Measurements from ENCODE around the gene AGT. TPM values are rescaled to one million over a fixed set of nuclear protein-coding genes. Genes with fewer than 3 reads are reported as not detected.

The AGT gene
- total RNA-seq (10 to 100 TPM; 46.1 to 49.1 TPM), polyA plus RNA-seq (100 to 1,000 TPM in 1 of 2 donors, 10 to 100 TPM in 1; 23.2 to 120 TPM)
- long read RNA-seq, donor 1, transcript AGT-201 (5 exons, 2,291 nt) = major isoform, 296 of 330 reads
- long read RNA-seq, donor 1, partial matches to known transcripts = 21 of 330 reads
- long read RNA-seq, donor 1, other reads (novel, unspliced or antisense) = 13 of 330 reads
- long read RNA-seq, donor 2, transcript AGT-201 (5 exons, 2,291 nt) = major isoform, 24 of 47 reads
- long read RNA-seq, donor 2, partial matches to known transcripts = 21 of 47 reads
- long read RNA-seq, donor 2, other reads (novel, unspliced or antisense) = 2 of 47 reads

DNA sequence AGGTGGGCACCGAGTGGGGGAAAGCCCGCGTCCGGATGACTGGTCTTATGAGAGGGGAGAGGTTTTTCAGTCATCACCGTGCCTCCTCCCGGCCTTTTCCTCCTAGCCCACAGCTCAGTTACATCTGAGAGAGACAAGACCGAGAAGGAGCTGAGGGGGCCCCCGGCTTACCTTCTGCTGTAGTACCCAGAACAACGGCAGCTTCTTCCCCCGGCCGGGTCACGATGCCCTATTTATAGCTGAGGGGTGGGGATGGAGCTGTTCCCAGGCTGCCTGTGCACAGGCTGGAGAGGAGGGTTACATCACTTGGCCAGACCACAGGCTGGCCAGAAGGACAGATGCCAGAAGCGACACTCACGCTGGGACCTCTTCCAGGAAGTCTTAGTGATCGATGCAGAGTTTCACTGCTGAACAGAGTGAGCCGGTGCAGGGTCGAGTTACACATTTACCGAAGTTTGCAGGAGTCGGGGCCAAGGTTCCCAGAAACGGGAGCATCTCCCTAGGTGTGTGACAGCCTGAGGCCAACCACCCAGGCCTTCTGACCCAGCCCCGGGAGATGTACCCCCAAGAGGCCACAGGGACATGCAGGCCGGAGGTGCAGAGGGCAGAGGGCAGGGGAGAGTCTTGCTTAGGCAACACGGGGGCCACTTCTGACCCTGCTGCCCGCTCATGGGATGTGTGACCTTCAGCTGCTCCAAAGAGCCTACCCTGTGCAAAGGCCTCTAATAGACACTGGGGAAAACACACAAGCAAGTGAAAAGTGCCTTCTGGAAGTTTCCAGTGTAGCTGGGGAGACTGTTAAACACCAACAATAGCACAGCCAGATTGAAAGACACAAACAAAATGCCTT, at the start of gene AGT:
TSS of gene AGT (minus strand) at position 208 of the 850 bp plus-strand sequence. CDS start 3,299 bp downstream, outside the sequence.
- Histone ChIP-seq H3K36me3 (ENCODE audit: control insufficient read depth in 1 of 2, insufficient read depth in 2 of 2, low read length in 1 of 2) (no peaks in the 10 kb centered on the region), H3K9me3 (ENCODE audit: control insufficient read depth, low read length) (no peaks in the 10 kb centered on the region), H3K4me1 (ENCODE audit: control insufficient read depth in 1 of 2, insufficient read depth in 2 of 2, low read length in 2 of 2) (no peaks in the 10 kb centered on the region), H3K27me3 (ENCODE audit: control insufficient read depth in 1 of 2, insufficient read depth in 2 of 2, low read length in 1 of 2) (no peaks in the 10 kb centered on the region), H3K4me3 (ENCODE audit: low read length in 2 of 2) (no peak within 1 kb of the TSS), H3K27ac (ENCODE audit: low read depth in 1 of 2, low read length in 2 of 2) (no peak within 1 kb of the TSS)
- DNase-seq = peak; percentile 81 to 89
- ATAC-seq (ENCODE audit: low FRiP score) = peak; percentile 92
- 15 to 17% methylated on average over 24 of the region's 24 CpGs for WGBS, 2 donors
- intact Hi-C loops (cut with DNase I) = no loop called here

DNA sequence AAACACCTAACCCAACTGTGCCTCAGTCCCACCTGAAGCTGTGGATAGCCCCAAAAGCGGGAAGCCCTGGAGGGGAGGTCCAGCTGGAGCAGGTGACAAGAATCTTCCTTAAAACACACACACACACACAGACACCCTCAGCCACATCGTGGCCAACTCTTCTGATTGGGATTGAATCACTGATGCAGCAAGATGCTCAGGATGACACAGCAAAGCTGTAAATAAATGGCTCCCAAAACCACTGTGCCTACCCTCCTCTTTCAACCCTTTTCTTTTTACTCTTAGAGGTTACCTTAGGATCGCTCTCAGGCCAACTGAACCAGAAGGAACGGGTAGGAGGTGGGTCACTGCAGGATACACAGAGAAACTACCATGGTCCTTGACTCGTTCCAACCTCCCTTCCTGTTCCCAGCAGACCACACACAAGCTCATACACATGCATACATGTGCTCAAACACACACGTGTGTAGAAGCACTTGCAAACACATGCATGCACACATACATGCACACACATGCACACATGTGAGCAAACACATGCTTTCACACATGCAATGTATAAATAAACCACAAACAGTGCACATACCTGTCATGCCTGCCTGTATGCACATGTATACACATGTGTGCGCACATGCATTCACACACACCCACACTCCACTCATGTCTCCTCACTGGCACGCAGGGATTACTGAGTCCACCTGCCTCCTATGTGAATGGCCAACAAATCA, 47.7 kb upstream of the AGT start:
- ATAC-seq (ENCODE audit: low FRiP score) = no peak
- H3K27me3 ChIP-seq (ENCODE audit: control insufficient read depth in 1 of 2, insufficient read depth in 2 of 2, low read length in 1 of 2) = no peaks in the 10 kb centered on the region
- no peak overlapping the region for H3K27ac ChIP-seq (ENCODE audit: low read depth in 1 of 2, low read length in 2 of 2)
- no peaks in the 10 kb centered on the region for H3K36me3 ChIP-seq (ENCODE audit: control insufficient read depth in 1 of 2, insufficient read depth in 2 of 2, low read length in 1 of 2)
- 87 to 90% methylated on average over 8 of the region's 8 CpGs for WGBS, 2 donors
- intact Hi-C loops (cut with DNase I) = no loop called here
- no peaks in the 10 kb centered on the region for H3K4me1 ChIP-seq (ENCODE audit: control insufficient read depth in 1 of 2, insufficient read depth in 2 of 2, low read length in 2 of 2)
- H3K9me3 ChIP-seq (ENCODE audit: control insufficient read depth, low read length) = no peaks in the 10 kb centered on the region
- DNase-seq = no peak
- no peak overlapping the region for H3K4me3 ChIP-seq (ENCODE audit: low read length in 2 of 2)

DNA sequence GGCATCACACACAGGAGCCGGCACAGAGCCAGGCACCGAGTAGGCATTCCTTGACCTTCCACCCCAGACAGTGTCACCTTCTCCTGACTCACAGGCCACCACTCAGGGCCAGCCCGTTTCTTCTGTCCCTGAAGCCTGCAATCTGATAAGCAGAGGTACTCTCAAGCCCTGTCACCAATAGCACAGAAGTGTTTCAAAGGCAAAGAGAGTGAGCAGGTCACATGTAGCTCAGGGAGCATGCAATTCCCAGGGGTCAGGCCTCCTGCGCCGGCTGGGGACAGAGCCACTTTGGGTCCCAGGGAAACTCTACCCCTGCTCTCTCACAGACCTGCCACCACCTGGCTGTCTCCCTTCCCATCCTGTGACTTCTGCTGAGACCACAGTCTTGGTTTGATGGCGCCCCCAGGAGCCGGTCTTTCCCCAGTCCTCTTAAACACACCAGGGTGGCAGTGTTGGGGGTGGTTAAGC, 46.5 kb upstream of the AGT start:
- no peak overlapping the region for H3K27ac ChIP-seq (ENCODE audit: low read depth in 1 of 2, low read length in 2 of 2)
- no peak for ATAC-seq (ENCODE audit: low FRiP score)
- intact Hi-C loops (cut with DNase I) = no loop called here
- H3K9me3 ChIP-seq (ENCODE audit: control insufficient read depth, low read length) = no peaks in the 10 kb centered on the region
- no peak overlapping the region for H3K4me3 ChIP-seq (ENCODE audit: low read length in 2 of 2)
- WGBS, 2 donors = 76 to 84% methylated on average over 7 of the region's 7 CpGs
- H3K36me3 ChIP-seq (ENCODE audit: control insufficient read depth in 1 of 2, insufficient read depth in 2 of 2, low read length in 1 of 2) = no peaks in the 10 kb centered on the region
- H3K4me1 ChIP-seq (ENCODE audit: control insufficient read depth in 1 of 2, insufficient read depth in 2 of 2, low read length in 2 of 2) = no peaks in the 10 kb centered on the region
- H3K27me3 ChIP-seq (ENCODE audit: control insufficient read depth in 1 of 2, insufficient read depth in 2 of 2, low read length in 1 of 2) = no peaks in the 10 kb centered on the region
- DNase-seq = no peak

DNA sequence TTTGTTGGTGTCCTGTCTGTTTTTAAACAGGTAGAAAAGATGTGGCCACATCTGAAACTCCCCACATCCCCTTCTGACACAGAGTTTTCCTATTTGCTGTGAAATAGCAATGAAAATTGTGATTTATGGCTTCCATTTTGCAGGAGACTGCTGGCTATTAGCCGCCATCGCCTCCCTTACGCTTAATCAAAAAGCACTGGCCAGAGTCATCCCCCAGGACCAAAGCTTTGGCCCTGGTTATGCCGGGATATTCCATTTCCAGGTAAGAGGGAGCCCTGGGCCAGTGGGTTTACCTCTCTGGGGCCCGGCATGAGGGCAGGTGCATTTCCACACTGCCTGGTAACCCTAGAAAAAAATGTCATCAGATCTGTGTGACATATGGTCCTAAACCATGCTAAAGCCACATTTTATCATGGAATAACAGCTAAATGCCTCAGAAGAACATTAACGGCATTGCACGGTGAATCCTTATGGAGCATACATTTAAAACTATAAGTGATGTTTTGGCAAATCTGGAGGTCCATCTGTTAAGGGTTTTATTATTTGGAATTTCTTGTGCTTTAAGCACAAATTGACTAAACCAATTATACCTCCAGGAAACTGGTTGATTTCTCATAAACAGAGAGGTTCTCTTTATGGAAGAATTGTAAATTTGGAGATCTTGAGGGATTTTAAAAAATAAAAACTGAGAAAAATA, 45.6 kb upstream of the AGT start:
- Histone ChIP-seq H3K9me3 (ENCODE audit: control insufficient read depth, low read length) (no peaks in the 10 kb centered on the region), H3K4me1 (ENCODE audit: control insufficient read depth in 1 of 2, insufficient read depth in 2 of 2, low read length in 2 of 2) (no peaks in the 10 kb centered on the region), H3K27me3 (ENCODE audit: control insufficient read depth in 1 of 2, insufficient read depth in 2 of 2, low read length in 1 of 2) (no peaks in the 10 kb centered on the region), H3K36me3 (ENCODE audit: control insufficient read depth in 1 of 2, insufficient read depth in 2 of 2, low read length in 1 of 2) (no peaks in the 10 kb centered on the region), H3K4me3 (ENCODE audit: low read length in 2 of 2) (no peak overlapping the region), H3K27ac (ENCODE audit: low read depth in 1 of 2, low read length in 2 of 2) (no peak overlapping the region)
- no peak for ATAC-seq (ENCODE audit: low FRiP score)
- WGBS, 2 donors = 91 to 94% methylated on average over 7 of the region's 7 CpGs
- no peak for DNase-seq
- intact Hi-C loops (cut with DNase I) = no loop called here

DNA sequence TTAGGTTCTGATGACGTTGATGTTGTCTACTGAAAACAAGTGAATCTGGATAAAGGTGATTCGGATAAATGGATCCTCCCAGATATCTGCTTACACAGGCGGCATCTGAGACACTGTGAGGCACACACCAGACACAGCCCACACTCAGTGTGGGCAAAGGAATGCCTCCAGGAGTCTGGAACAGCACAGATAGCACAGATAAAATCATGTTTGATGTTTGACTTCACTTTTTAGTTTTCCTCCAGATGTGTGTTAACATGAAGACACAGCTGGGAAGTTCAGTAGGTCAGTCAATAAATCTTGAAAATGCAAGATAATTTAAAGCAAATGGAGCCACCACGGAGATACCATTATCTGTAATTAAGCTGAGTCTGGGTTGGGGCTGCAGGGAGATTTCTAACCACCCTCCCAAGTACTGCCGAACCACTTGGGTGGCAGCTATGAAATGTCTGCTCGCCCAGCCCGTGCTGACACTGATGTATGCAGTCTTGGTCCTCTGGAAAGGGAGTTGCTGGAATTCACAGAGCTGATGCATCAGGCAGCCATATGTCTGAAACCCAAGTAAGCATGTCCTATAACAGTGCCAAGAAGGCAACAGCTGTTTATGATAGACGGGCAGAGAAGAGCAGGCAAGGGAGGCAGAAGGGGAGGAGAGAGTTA, 44.9 kb upstream of the AGT start:
- no peaks in the 10 kb centered on the region for H3K27me3 ChIP-seq (ENCODE audit: control insufficient read depth in 1 of 2, insufficient read depth in 2 of 2, low read length in 1 of 2)
- intact Hi-C loops (cut with DNase I) = no loop called here
- 67 to 73% methylated on average over 8 of the region's 8 CpGs for WGBS, 2 donors
- ATAC-seq (ENCODE audit: low FRiP score) = no peak
- no peak overlapping the region for H3K4me3 ChIP-seq (ENCODE audit: low read length in 2 of 2)
- H3K36me3 ChIP-seq (ENCODE audit: control insufficient read depth in 1 of 2, insufficient read depth in 2 of 2, low read length in 1 of 2) = no peaks in the 10 kb centered on the region
- no peak overlapping the region for H3K27ac ChIP-seq (ENCODE audit: low read depth in 1 of 2, low read length in 2 of 2)
- H3K9me3 ChIP-seq (ENCODE audit: control insufficient read depth, low read length) = no peaks in the 10 kb centered on the region
- no peaks in the 10 kb centered on the region for H3K4me1 ChIP-seq (ENCODE audit: control insufficient read depth in 1 of 2, insufficient read depth in 2 of 2, low read length in 2 of 2)
- no peak for DNase-seq

DNA sequence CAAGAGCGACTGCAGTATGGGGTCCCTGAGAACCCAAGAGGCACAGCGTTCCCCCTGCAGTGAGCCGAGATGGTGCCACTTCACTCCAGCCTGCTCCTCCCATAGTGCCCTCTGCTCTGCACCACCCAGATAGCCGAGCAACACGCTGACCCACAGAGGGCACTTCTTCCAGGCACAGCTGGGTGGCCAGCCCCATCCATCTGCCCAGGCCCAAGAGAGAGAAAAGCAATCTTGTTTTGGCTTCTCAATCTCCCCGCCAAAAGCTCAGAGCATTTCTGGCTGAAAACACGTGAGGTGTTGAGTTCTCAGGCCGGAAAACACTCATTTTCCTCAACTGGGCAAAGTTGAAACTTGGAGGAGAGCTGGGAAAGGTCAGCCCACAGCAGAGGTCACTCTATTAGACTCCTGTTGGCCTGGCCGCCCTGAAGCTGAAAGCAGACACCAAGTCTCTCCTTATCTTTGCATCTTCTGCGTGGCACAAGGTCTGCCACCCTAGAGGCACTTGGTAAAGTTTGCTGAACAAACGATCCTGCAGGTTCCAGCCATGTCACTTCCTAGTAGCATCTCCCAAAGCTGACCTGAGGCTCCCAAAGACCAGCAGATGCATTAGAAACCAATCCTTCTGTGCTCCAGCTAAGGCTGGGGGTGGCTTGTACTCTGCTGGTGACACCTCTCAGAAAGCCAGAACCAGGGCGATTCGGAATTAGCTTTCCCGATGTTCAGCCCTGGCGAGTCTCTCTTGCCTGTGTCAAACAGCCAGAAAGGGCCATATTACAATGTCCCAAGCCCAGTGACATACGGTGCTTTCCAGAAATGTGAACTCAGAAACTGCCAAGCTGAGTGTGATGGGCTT, 44.2 kb upstream of the AGT start:
- ATAC-seq (ENCODE audit: low FRiP score) = no peak
- H3K27ac ChIP-seq (ENCODE audit: low read depth in 1 of 2, low read length in 2 of 2) = no peak overlapping the region
- no peaks in the 10 kb centered on the region for H3K4me1 ChIP-seq (ENCODE audit: control insufficient read depth in 1 of 2, insufficient read depth in 2 of 2, low read length in 2 of 2)
- H3K4me3 ChIP-seq (ENCODE audit: low read length in 2 of 2) = no peak overlapping the region
- intact Hi-C loops (cut with DNase I) = no loop called here
- H3K9me3 ChIP-seq (ENCODE audit: control insufficient read depth, low read length) = no peaks in the 10 kb centered on the region
- H3K36me3 ChIP-seq (ENCODE audit: control insufficient read depth in 1 of 2, insufficient read depth in 2 of 2, low read length in 1 of 2) = no peaks in the 10 kb centered on the region
- DNase-seq = no peak
- H3K27me3 ChIP-seq (ENCODE audit: control insufficient read depth in 1 of 2, insufficient read depth in 2 of 2, low read length in 1 of 2) = no peaks in the 10 kb centered on the region
- 89 to 90% methylated on average over 16 of the region's 16 CpGs for WGBS, 2 donors

DNA sequence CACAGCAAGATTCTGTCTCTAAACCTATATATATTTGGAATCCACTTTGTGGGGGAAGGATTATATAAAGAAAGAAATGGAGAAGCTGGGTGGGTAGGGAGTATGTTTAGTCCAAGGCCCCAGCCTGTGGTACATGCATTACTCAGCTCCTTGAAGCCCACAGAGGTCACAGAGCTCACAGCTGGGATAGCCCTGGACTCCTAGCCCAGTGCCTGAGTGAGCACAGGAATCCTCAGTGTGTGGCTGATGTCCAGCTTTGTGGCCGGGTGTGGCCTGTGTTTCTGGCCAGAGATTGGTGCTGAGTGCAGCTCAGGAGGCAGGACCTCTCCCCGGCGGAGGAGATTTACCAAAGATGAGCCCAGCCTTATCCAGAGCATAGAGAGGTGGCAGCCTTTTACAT, 40.9 kb upstream of the AGT start:
- Histone ChIP-seq H3K4me3 (ENCODE audit: low read length in 2 of 2) (no peak overlapping the region), H3K9me3 (ENCODE audit: control insufficient read depth, low read length) (no peaks in the 10 kb centered on the region), H3K27ac (ENCODE audit: low read depth in 1 of 2, low read length in 2 of 2) (no peak overlapping the region), H3K27me3 (ENCODE audit: control insufficient read depth in 1 of 2, insufficient read depth in 2 of 2, low read length in 1 of 2) (no peaks in the 10 kb centered on the region), H3K36me3 (ENCODE audit: control insufficient read depth in 1 of 2, insufficient read depth in 2 of 2, low read length in 1 of 2) (no peaks in the 10 kb centered on the region), H3K4me1 (ENCODE audit: control insufficient read depth in 1 of 2, insufficient read depth in 2 of 2, low read length in 2 of 2) (no peaks in the 10 kb centered on the region)
- DNase-seq (peak in 1 of 2 donors; percentile 67), ATAC-seq (ENCODE audit: low FRiP score) (no peak)
- WGBS, 2 donors = 75 to 85% methylated on average over 3 of the region's 3 CpGs
- intact Hi-C loops (cut with DNase I) = no loop called here
